Epithelial cell of esophagus (primary cell): Measurements from ENCODE around the gene RRP1.

ENCODE experiments used
- DNase-seq: peaks from one replicate; pipeline ENCODE4 v3.0.0; 2010; ENCODE audit warnings: low read depth
- H3K4me3 ChIP-seq: 2 replicates; pipeline ENCODE4 v1.5.1; 2011; ENCODE audit warnings: mild to moderate bottlenecking, low read length, control low read depth
- TF ChIP-seq, protein P1 (sequence below): IDR thresholded peaks from 2 replicates; pipeline ENCODE4 v1.5.1; 2011; ENCODE audit warnings: low read depth, mild to moderate bottlenecking, low read length, control low read depth, inconsistent platforms; ENCODE audit not compliant: insufficient read depth; ENCODE audit errors: missing control alignments

The RRP1 gene

DNA sequence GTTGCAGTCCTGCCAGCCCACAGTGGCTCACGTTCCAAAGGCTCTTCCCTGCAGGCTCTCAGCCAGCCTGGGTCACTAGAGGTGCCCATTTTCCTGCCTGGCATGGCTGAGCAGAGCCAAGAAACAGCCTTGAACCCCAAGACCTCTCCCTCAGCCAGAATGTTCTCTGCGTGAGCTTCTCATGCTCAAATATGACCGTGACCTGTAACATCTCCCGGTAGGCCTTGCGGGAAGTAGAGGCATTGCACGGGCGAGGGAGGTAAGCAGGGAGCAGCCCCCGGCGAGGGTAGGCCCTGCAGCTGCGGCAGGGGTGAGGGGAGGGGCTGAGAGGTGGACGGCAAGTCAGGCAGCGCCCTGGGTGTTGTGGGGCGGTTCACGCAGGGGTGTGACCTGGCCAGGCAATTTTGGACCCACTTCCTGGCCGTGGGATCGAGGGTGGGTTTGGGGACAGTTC is 20.0 kb downstream of the RRP1 start:
- TF ChIP-seq, protein P1, sequence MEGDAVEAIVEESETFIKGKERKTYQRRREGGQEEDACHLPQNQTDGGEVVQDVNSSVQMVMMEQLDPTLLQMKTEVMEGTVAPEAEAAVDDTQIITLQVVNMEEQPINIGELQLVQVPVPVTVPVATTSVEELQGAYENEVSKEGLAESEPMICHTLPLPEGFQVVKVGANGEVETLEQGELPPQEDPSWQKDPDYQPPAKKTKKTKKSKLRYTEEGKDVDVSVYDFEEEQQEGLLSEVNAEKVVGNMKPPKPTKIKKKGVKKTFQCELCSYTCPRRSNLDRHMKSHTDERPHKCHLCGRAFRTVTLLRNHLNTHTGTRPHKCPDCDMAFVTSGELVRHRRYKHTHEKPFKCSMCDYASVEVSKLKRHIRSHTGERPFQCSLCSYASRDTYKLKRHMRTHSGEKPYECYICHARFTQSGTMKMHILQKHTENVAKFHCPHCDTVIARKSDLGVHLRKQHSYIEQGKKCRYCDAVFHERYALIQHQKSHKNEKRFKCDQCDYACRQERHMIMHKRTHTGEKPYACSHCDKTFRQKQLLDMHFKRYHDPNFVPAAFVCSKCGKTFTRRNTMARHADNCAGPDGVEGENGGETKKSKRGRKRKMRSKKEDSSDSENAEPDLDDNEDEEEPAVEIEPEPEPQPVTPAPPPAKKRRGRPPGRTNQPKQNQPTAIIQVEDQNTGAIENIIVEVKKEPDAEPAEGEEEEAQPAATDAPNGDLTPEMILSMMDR, result no peak
- H3K4me3 ChIP-seq, result no peak overlapping the region
- DNase-seq, result no peak

DNA sequence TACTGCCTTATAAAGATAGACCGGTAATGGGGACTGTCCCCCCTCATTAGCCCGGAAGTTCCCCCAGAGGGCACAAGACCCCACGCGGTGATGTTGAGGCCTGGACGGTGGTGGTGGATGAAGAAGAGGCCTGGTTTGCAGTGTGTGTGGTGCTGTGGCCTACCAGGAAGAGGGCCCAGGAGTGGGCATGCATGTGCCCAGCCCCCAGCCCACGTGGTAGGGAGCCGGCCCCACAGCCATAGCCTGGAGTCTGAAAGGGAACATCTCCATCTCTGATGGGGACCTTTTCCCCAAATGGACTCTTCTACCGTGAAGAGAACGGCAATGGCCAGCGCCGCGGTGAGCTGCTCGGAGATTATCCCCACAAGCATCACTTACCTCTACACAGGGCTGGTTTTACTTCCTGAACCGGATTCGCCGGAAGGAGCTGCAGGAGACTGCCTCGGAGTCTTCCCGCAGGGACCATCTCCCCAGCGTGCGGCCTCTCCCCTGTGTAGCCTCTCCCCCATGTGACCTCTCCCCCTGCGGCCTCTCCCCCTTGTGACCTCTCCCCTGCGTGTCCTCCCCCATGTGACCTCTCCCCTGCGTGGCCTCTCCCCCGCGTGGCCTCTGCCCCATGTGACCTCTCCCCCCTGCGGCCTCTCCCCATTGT is 20.6 kb downstream of the RRP1 start:
- peak; percentile 27 for DNase-seq
- H3K4me3 ChIP-seq, result no peak overlapping the region
- TF ChIP-seq, protein P1, result no peak

DNA sequence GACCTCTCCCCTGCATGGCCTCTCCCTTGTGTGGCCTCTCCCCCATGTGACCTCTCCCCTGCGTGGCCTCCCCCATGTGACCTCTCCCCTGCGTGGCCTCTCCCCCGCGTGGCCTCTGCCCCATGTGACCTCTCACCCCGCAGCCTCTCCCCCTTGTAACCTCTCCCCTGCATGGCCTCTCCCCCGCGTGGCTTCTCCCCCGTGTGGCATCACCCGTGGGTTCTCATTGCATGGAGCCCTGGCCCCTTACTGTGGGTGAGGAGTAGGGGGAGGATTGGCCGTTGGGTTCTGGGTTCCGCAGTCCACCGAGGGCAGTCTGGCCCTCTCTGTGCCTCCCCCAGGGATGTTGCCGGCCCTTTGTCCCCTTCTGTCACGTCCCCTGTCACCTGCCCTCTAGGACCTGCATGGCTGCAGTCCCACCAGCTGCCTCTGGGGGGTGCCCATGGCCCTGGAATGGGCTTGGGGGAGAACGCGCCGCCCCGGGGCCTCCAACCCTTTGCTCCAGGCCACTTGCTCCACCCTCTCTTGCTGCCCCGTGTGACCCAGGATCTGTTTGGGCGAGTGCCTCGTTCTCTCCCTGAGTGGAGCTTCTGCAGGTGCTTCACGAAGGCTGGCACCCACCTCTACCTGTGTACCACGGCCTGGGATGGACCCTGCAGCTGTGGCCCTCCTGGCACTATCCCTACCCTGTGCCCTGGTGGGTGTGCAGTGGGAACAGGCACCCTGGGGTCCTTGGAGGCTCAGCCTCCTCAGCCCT is 21.3 kb downstream of the RRP1 start:
- peak overlapping the region; percentile 38 for H3K4me3 ChIP-seq
- peak; percentile 68 for DNase-seq
- TF ChIP-seq, protein P1, result peak; percentile 93

DNA sequence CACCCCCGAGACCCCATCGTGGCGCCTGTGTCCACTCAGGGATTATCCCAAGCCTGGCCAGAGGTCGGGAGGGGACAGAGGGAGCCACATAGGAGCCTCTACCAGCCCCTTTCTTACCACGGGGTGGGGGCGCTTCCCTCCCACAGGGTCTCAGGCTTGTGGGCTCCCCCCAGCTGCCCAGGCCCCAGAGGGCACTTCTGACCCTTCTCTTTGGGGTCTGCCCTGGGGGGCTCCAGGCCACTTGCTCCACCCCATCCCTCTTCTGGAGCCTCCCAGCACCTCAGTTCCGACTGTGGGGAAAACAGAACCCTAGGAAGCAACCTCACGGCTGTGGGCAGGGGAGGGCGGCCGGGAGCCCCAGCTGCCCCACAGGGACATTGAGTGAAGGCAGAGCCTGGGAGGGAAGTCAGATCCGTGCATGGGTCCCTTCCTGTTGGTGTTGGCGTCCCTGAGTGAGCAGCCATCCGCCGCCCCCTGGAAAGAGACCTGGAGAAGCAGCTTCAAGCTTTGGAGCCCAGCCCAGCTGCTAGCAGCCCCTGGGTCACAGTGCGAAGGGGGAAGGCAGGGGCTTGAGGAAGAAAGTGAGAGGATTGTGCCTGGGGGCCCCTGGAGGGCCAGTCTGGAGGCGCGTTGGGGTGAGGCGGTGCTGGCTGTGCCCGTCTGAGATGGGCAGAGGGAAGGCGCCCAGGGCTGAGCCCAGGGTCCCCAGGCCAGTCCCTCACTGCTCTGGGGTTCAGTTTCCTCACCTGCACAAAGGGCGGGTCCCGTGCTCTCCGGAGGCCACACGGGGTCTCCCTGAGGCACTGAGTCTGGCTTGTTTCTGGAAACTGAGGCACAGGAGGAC is 22.1 kb downstream of the RRP1 start:
- TF ChIP-seq, protein P1, result no peak
- DNase-seq, result peak; percentile 18
- peak overlapping the region; percentile 38 for H3K4me3 ChIP-seq

DNA sequence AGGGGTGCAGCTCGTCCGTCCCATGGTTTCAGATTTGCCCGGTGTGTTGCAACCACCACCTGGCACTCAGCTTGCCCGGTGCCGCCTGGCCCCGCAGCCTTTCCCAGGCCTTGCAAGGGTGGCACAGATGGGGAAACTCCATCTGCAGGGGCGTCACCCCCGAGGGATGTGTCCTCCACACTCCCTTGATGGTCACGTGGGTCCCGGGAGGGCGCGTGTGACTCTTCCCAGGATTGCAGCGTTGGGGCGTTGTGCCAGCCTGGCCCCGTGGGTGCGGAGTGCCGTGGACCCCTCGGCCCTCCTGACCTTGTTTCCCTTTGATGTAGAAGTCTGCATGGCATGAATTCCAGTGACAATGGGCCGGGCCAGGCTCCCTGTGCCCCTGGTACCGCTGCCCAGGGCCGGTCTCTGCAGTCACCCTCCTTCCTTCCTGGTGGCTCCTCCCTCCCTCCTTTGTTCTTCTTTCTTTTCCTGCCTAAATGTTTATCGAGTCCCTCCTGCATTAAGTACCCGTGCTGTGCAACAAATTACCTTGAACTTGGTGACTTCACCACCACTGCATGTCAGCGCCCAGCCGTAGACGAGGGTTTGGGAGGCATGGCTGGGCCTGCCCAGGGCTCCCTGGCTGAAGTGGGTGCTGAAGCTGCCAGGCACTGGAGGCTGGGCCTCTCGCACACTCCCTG is 22.9 kb downstream of the RRP1 start:
- DNase-seq, result peak; percentile 93
- TF ChIP-seq, protein P1, result no peak

DNA sequence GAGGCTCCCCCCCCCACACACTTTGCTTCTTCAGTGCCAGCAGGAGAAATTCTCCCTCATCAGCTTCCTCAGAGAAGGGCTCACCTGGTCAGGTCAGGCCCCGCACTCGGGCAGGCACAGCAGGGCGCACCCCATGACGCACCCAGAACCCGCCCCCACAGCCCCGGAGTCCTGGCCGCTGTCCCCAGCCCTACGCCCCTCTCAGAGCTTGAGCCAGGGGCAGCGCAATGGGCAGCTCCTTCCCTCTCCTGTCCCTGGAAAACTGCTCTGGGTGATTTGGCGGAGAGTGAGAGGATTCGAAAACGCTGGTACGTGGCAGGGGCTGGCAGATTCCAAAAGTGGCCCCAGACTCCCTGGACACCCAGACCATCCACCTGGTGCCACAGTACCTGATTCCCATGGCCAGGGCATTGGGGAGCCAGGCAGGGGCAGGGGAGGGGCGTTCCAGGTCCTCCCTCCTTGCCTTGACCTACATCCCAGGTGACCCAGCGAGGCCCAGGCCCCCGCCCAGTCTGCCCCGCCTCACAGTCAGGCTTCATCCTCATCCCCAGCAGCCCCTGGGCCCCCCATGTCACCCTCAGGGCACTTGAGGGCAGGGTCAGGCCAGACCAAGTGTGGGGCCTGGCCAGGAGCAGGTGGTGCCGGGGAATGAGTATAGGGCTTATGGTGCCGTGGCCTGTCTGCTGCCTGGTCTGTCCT is 23.7 kb downstream of the RRP1 start:
- TF ChIP-seq, protein P1, result no peak
- no peak overlapping the region for H3K4me3 ChIP-seq
- no peak for DNase-seq

More for the DNA sequence above, 22.9 kb downstream of the RRP1 start:
- H3K4me3 ChIP-seq, result peak overlapping the region; percentile 38
